PFSK-1 (cell line): ENCODE measurements around the gene GRAMD2B.

Experiments
- FOXP2 ChIP-seq: optimal IDR thresholded peaks from 2 replicates; pipeline ENCODE3; 2011; ENCODE audit warnings: borderline replicate concordance, control low read depth, inconsistent platforms; ENCODE audit not compliant: insufficient read depth; ENCODE audit errors: extremely low read length, extremely low read depth
- POLR2AphosphoS5 ChIP-seq: IDR thresholded peaks from 2 replicates; pipeline ENCODE4 v1.6.1; 2012; ENCODE audit warnings: low read depth, mild to moderate bottlenecking, control low read depth, low read length, moderate library complexity
- REST ChIP-seq, 2 experiments: IDR thresholded peaks; 2 replicates each; pipeline versions ENCODE4 v1.6.1 to v1.8.0; 2011 to 2012; ENCODE audit warnings: low read depth in 2 of 2, low read length in 2 of 2, control low read depth in 1 of 2, inconsistent platforms in 1 of 2, mild to moderate bottlenecking in 1 of 2, moderate library complexity in 1 of 2; ENCODE audit not compliant: insufficient read depth in 1 of 2
- SIN3A ChIP-seq: IDR thresholded peaks from 2 replicates; pipeline ENCODE4 v1.6.1; 2012; ENCODE audit warnings: mild to moderate bottlenecking, low read length, moderate library complexity, borderline replicate concordance; ENCODE audit not compliant: insufficient read depth
- TAF1 ChIP-seq: IDR thresholded peaks from 2 replicates; pipeline ENCODE4 v1.6.1; 2012; ENCODE audit warnings: low read length, control low read depth, borderline replicate concordance; ENCODE audit not compliant: insufficient read depth

GRAMD2B gene

GRCh38 chr5:126435714-126436113 lies 12.5 kb downstream of the GRAMD2B start:
- TF ChIP-seq SIN3A (no peak), TAF1 (no peak), REST (IDR thresholded peaks at IDR 0.05; ENCODE audit: insufficient read depth in 1 of 2, low read depth in 2 of 2, low read length in 2 of 2) (no peak), POLR2AphosphoS5 (no peak), FOXP2 (no peak)

- TF ChIP-seq TAF1, result no peak
Observed at GRCh38 chr5:126437721-126438120, 14.5 kb downstream of the GRAMD2B start.

DNA sequence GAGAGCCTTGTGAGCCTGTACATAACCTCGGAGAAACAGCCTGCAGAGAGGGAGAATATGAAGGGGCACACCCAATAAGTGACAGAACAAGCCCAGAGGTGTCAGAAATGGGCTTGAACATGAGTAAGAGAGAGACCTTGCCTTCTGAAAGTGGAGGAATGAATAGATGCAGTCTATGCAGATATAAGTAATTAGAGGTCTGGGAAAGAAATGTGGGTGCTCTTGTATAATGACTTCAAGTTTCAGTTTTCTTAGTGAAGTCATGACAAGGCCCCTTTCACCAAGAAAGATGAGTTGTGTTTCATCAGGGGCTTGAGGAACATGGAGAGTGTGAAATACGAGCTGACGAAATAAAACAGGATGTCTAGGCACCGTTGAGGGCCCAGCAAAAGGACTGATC lies 15.1 kb downstream of the GRAMD2B start:
- TF ChIP-seq REST (IDR thresholded peaks at IDR 0.05; ENCODE audit: insufficient read depth in 1 of 2, low read depth in 2 of 2, low read length in 2 of 2), result no peak
- TF ChIP-seq FOXP2, result no peak
- no peak for TF ChIP-seq SIN3A
- no peak for TF ChIP-seq TAF1
- TF ChIP-seq POLR2AphosphoS5, result no peak

- TF ChIP-seq POLR2AphosphoS5 (no peak), FOXP2 (no peak)
Observed at GRCh38 chr5:126438868-126439267, 15.7 kb downstream of the GRAMD2B start.

DNA sequence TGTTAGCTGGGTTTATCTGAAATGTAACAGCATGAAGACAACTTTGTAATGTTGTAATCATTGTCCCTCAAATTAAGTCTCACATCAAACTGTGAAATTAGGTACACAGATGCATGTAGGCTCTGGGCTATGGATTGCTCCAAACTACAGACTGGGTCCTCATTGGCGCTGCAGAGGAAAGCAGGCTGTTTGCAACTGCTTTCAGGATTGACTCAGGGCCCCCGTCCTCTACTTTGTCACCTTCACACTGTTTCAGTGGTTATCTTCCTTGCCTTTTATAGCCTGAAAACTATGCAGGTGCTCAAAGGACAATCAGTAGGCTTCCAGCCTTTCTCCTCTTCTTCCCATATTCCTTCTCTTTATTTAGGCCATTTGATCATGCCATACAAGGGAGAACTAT lies 18.0 kb downstream of the GRAMD2B start:
- no peak for TF ChIP-seq SIN3A
- TF ChIP-seq POLR2AphosphoS5, result no peak

DNA sequence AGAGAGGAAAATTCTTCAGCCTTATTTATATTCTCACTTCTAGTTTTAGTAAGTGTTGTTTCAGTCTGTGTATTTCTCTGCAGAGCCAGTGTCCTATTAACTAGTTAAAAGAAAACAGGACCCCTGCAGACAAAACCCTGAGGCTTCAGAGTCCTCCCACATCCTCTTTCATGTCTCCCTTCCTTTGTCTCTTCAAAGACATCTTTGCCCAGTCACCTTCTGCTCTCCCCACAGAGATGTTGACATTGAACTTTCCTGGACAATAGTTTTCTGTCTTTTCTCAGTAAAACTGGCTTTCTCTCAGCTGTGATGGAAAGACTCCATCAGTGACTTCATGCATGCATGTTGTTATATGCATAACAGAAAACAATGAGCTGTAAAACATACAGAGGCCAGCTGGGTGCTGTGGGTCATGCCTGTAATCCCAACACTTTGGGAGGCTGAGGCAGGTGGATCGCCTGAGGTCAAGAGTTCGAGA lies 20.2 kb downstream of the GRAMD2B start:
- TF ChIP-seq POLR2AphosphoS5 (no peak), SIN3A (no peak), FOXP2 (no peak), TAF1 (no peak), REST (IDR thresholded peaks at IDR 0.05; ENCODE audit: insufficient read depth in 1 of 2, low read depth in 2 of 2, low read length in 2 of 2) (no peak)

- no peak for TF ChIP-seq SIN3A
- TF ChIP-seq TAF1, result no peak
- TF ChIP-seq FOXP2, result no peak
- no peak for TF ChIP-seq POLR2AphosphoS5
- no peak for TF ChIP-seq REST (IDR thresholded peaks at IDR 0.05; ENCODE audit: insufficient read depth in 1 of 2, low read depth in 2 of 2, low read length in 2 of 2)
Observed at GRCh38 chr5:126444137-126444536, 20.9 kb downstream of the GRAMD2B start.
